Common myeloid progenitor, CD34-positive (primary cell): ENCODE measurements around the gene OR7G3.

Experiments
- CTCF ChIA-PET: fragments of 350-600 bp; sonication (Branson Sonifier 250); formaldehyde crosslinking; loops from one replicate; lab custom pipeline; 2021; ENCODE audit warnings: antibody characterized with exemption; lab: Charles Lee
- POLR2A ChIA-PET: fragments of 350-600 bp; sonication (Branson Sonifier 250); formaldehyde crosslinking; loops from one replicate; lab custom pipeline; 2021; ENCODE audit warnings: antibody characterized with exemption; lab: Charles Lee
- DNase-seq, 3 donors: peaks; one replicate each; pipeline versions ENCODE4 v3.0.0 to v3.0.0-alpha.2; 2013
- H3K27ac ChIP-seq, 2 experiments: 1 replicate in 1 of 2; 2 replicates in 1 of 2; pipeline ENCODE4 v1.7.0; 2013; ENCODE audit warnings: inconsistent platforms in 2 of 2, low read length in 2 of 2, mild to moderate bottlenecking in 2 of 2, low read depth in 1 of 2, moderate library complexity in 1 of 2; ENCODE audit not compliant: severe bottlenecking in 2 of 2, insufficient read depth in 1 of 2, poor library complexity in 1 of 2
- H3K27me3 ChIP-seq, 5 experiments: replicated peaks in 2 of 5; 1 replicate in 3 of 5; 2 replicates in 2 of 5; pipeline versions ENCODE4 v1.6.1 to v1.7.0; 2013; ENCODE audit warnings: low read length in 4 of 5, mild to moderate bottlenecking in 2 of 5, moderate library complexity in 2 of 5, inconsistent platforms in 1 of 5; ENCODE audit not compliant: insufficient read depth in 5 of 5, control insufficient read depth in 4 of 5
- H3K36me3 ChIP-seq, 4 experiments: 1 replicate in 2 of 4; 2 replicates in 2 of 4; pipeline versions ENCODE4 v1.6.1 to v1.7.0; 2013; ENCODE audit warnings: low read length in 3 of 4, control low read depth in 1 of 4, mild to moderate bottlenecking in 1 of 4; ENCODE audit not compliant: control insufficient read depth in 4 of 4, insufficient read depth in 4 of 4
- H3K4me1 ChIP-seq, 4 experiments: 1 replicate in 3 of 4; 2 replicates in 1 of 4; pipeline versions ENCODE4 v1.6.1 to v1.7.1; 2013; ENCODE audit warnings: low read length in 3 of 4, mild to moderate bottlenecking in 3 of 4, control low read depth in 1 of 4, inconsistent platforms in 1 of 4, moderate library complexity in 1 of 4; ENCODE audit not compliant: control insufficient read depth in 4 of 4, insufficient read depth in 4 of 4; ENCODE audit errors: control extremely low read depth in 1 of 4
- H3K4me3 ChIP-seq, 7 experiments: 1 replicate in 4 of 7; 2 replicates in 3 of 7; pipeline versions ENCODE4 v1.5.1 to v1.7.0; 2013; ENCODE audit warnings: mild to moderate bottlenecking in 7 of 7, low read length in 6 of 7, moderate library complexity in 6 of 7, inconsistent platforms in 2 of 7, low read depth in 2 of 7, control low read depth in 1 of 7; ENCODE audit not compliant: insufficient read depth in 4 of 7, control insufficient read depth in 1 of 7; ENCODE audit errors: extremely low read depth in 1 of 7
- H3K9me3 ChIP-seq, 5 experiments: 1 replicate in 4 of 5; 2 replicates in 1 of 5; pipeline versions ENCODE4 v1.6.1 to v1.7.1; 2013; ENCODE audit warnings: low read length in 4 of 5, mild to moderate bottlenecking in 2 of 5, inconsistent platforms in 1 of 5, low read depth in 1 of 5, moderate library complexity in 1 of 5; ENCODE audit not compliant: control insufficient read depth in 4 of 5, insufficient read depth in 2 of 5; ENCODE audit errors: control extremely low read depth in 1 of 5
- WGBS: methylation state at CpG from one replicate; pipeline ENCODE4 v1.1.5; 2013; ENCODE audit not compliant: insufficient coverage; 5-methylcytosine and 5-hydroxymethylcytosine counted together

The OR7G3 gene

DNA sequence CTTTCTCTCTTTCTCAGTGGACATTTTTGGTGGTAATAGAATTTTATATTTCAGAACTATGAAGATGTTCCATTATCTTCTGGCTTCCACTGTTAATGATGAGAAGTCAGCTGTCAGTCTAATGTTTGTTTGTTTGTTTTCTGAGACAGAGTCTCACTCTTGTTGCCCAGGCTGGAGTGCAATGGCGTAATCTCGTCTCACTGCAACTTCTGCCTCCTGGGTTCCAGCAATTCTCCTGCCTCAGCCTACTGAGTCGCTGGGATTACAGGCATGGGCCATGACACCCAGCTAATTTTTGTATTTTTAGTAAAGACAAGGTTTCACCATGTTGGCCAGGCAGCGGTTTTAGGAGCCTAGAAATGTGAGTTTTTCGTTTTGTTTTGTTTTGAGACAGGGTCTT, 18.2 kb upstream of the OR7G3 start:
- Histone ChIP-seq H3K27me3 (no peaks in the 10 kb centered on the region), H3K9me3 (peaks cover 11 to 52% (median 34%) of the 10 kb centered on the region in 5 experiments), H3K4me1 (peaks cover 5 to 13% (median 7%) of the 10 kb centered on the region in 4 experiments), H3K4me3 (no peak overlapping the region), H3K36me3 (peaks cover 6 to 55% (median 36%) of the 10 kb centered on the region in 4 experiments), H3K27ac (no peak overlapping the region)
- ChIA-PET POLR2A (no interaction called here), CTCF (interaction anchor here (0.5 kb wide), 1 partner anchor 643 kb away, joined by 3 read pairs; no protein-coding TSS in a partner anchor)
- peak; percentile 11 to 60 (median 48) for DNase-seq
- 96% methylated on average over 5 of the region's 5 CpGs for WGBS

DNA sequence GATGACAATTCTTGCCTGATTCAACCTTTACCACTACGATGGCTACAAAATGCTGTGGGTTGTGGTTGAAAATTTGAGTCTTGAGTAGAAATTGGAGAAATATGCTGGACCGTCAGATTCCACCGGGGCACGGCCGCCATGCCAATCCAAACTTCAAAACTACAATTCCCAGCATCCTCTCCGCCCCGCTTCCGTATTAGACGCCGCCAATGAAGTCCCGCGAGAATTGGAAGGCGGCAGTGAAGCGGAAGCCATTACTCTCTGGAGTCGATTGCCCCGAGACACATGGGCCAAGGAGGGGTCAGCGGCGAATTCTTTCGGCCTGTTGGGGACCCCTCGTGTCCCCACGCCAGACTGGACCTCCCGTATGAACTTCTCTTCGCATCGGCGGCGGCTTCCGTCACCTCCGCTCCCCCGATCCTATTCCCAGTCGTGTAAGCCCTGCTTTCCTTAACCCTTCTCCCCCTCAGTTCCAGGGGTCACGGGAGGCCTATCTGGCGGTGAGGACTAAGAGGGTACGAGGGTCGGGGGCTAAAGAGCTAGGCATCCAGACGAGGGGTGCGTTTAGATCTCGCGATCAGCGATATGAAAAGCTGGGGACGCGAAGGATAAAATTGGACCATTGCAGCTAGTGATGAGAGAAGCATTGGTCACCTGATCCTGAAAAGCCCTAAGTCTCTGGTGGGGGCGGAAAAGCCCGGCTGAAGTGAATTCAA, 13.6 kb upstream of the OR7G3 start, which contains the start of gene ZNF317:
ZNF317 (plus strand) TSS at position 239 of the 716 bp plus-strand sequence. CDS start 15,620 bp downstream, outside the sequence.
- Histone ChIP-seq H3K4me3 (peak within 1 kb of the TSS; percentile 80 to 100 (median 92)), H3K27me3 (no peaks in the 10 kb centered on the region), H3K36me3 (peaks cover 0 to 25% (median 7%) of the 10 kb centered on the region in 4 experiments), H3K4me1 (peaks cover 9 to 17% (median 11%) of the 10 kb centered on the region in 4 experiments), H3K27ac (peak within 1 kb of the TSS; percentile 86 to 97), H3K9me3 (peaks cover 6 to 20% (median 13%) of the 10 kb centered on the region in 5 experiments)
- ChIA-PET CTCF (no interaction called here), POLR2A (interaction anchor here (0.5 kb wide), 1 partner anchor 168 kb away, joined by 7 read pairs; no protein-coding TSS in a partner anchor)
- 0% methylated on average over 38 of the region's 43 CpGs for WGBS
- peak; percentile 93 to 96 (median 95) for DNase-seq

DNA sequence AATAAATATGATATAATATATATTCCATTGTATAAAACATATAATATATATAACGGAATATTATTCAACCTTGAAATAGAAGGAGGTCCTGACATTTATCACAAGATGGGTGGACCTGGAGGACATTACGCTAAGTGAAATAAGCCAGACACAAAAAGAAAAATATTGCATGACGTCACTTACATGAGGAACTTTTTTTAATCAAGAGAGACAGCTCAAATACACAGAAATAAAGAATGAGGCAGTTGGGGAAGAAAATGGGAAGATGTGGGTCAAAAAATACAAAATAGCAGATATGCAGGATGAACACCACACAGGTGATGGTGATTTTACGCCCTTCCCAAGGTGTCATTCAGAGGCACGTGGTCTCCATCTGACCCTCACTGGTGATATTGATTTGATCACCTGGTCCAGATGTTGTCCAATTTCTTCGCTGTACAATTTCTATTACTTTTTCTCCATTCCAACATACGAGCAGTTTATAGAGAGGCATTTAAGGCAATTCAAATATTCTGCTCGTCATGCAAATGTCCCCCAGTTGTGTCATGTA, 12.9 kb upstream of the OR7G3 start:
- H3K4me3 ChIP-seq = peak overlapping the region in 6 of 7 experiments; percentile 87 to 100 (median 95)
- H3K9me3 ChIP-seq = peaks cover 1 to 14% (median 7%) of the 10 kb centered on the region in 5 experiments
- no peaks in the 10 kb centered on the region for H3K27me3 ChIP-seq
- peaks cover 9 to 17% (median 11%) of the 10 kb centered on the region in 4 experiments for H3K4me1 ChIP-seq
- ChIA-PET CTCF (no interaction called here), POLR2A (no interaction called here)
- WGBS = 34% methylated on average over 3 of the region's 8 CpGs
- H3K36me3 ChIP-seq = peaks cover 0 to 21% (median 5%) of the 10 kb centered on the region in 4 experiments
- peak in 1 of 3 donors; percentile 34 for DNase-seq
- H3K27ac ChIP-seq = peak overlapping the region; percentile 86 to 97

- CTCF ChIA-PET = interaction anchor here (0.8 kb wide), 1 partner anchor 788 kb away, joined by 5 read pairs; no protein-coding TSS in a partner anchor
- Histone ChIP-seq H3K9me3 (no peaks in the 10 kb centered on the region), H3K4me3 (no peak overlapping the region), H3K36me3 (no peaks in the 10 kb centered on the region), H3K4me1 (peaks cover 0 to 5% (median 3%) of the 10 kb centered on the region in 4 experiments), H3K27ac (no peak overlapping the region), H3K27me3 (no peaks in the 10 kb centered on the region)
- WGBS = 88% methylated on average over 4 of the region's 5 CpGs
- DNase-seq = no peak
- POLR2A ChIA-PET = interaction anchor here (0.6 kb wide), 1 partner anchor 176 kb away, joined by 3 read pairs; no protein-coding TSS in a partner anchor
These were observed 5.7 kb upstream of the OR7G3 start for GRCh38 chr19:9132422-9132821.

- ChIA-PET POLR2A (no interaction called here), CTCF (no interaction called here)
- Histone ChIP-seq H3K9me3 (no peaks in the 10 kb centered on the region), H3K4me1 (peaks cover 0 to 5% (median 3%) of the 10 kb centered on the region in 4 experiments), H3K27me3 (peaks cover 0 to 5% (median 0%) of the 10 kb centered on the region in 5 experiments), H3K27ac (no peak overlapping the region), H3K36me3 (no peaks in the 10 kb centered on the region), H3K4me3 (no peak overlapping the region)
- WGBS = 9% methylated on average over 1 of the region's 1 CpG
- DNase-seq = peak; percentile 56 to 91 (median 87)
These were observed 4.2 kb upstream of the OR7G3 start for GRCh38 chr19:9130965-9131364.

DNA sequence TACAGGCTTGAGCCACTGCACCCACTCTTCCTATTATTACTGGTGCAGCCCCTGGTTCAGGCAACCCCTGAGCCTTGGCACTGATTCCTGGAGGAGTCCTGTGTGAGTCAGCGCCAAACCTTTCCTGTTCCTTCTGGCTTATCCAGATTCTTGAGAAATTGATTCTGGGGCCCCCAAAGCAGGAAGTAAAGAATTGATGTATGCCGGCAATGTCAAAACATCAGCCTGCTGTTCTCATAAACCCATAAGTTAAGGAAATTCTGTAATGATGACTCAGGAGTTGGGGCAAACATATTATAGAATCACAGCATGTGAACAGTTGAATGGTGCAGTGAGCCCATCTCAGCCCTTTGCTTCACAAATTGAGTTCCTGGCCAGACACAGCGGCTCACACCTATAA, 1.4 kb upstream of the OR7G3 start:
- Histone ChIP-seq H3K27me3 (peaks cover 0 to 6% (median 0%) of the 10 kb centered on the region in 5 experiments), H3K27ac (no peak overlapping the region), H3K4me1 (peaks cover 0 to 5% (median 2%) of the 10 kb centered on the region in 4 experiments), H3K9me3 (no peaks in the 10 kb centered on the region), H3K36me3 (no peaks in the 10 kb centered on the region), H3K4me3 (no peak overlapping the region)
- CTCF ChIA-PET = no interaction called here
- POLR2A ChIA-PET = no interaction called here
- no CpG with 5 or more reads among the region's 3 CpGs for WGBS
- peak in 1 of 3 donors; percentile 34 for DNase-seq
